Measurements from ENCODE around the gene RASIP1. TPM values are rescaled to one million over a fixed set of nuclear protein-coding genes. Genes with fewer than 3 reads are reported as not detected.
"Not testable (repeated sequence)": the region's sequence is repeated elsewhere in the genome, so short reads cannot be mapped to it uniquely, and the experiment has no call there.

RASIP1 gene
- polyA plus RNA-seq, 6 donors from 2014 or later, result 0.48 TPM; not detected in 5

DNA sequence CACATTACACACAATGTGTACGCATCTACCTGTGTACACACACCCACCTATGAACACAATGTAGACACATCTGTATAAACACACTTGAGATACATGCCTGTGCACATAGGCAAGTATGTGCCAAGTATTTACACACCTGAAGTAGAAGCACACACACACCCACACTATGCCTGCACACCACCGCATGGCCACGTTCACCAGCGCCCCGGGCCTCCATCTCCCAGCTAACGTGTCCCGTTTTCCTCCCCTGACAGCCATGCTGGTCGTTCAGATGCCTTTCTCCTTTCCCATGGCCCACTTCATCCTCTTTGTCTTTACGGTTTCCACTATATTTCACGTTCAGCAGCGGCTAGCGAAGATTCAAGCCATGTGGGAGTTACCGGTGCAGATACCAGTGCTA is 37.7 kb downstream of the RASIP1 start:
- H3K27me3 Mint-ChIP-seq, result peaks cover 0 to 12% (median 10%) of the 10 kb centered on the region in 3 donors
- peaks cover 0 to under 1% (median 0%) of the 10 kb centered on the region in 3 donors for H3K4me1 Mint-ChIP-seq
- no peaks in the 10 kb centered on the region for H3K9me3 Mint-ChIP-seq
- no peak overlapping the region for H3K4me3 Mint-ChIP-seq
- no peaks in the 10 kb centered on the region for H3K36me3 Mint-ChIP-seq
- ATAC-seq (ENCODE audit: low read depth in 2 of 2) (no peak), DNase-seq (no peak)
- peak overlapping the region in 1 of 6 donors; percentile 28 for H3K27ac Mint-ChIP-seq

GRCh38 chr19:48698046-48698445 is 42.4 kb downstream of the RASIP1 start:
- H3K36me3 Mint-ChIP-seq, result no peaks in the 10 kb centered on the region
- DNase-seq, result no peak
- ATAC-seq (ENCODE audit: low read depth in 2 of 2), result no peak
- H3K27ac Mint-ChIP-seq, result peak overlapping the region in 1 of 6 donors; percentile 41
- H3K4me1 Mint-ChIP-seq, result peaks cover 9 to 14% (median 12%) of the 10 kb centered on the region in 3 donors
- peak overlapping the region in 1 of 8 donors; percentile 51 for H3K4me3 Mint-ChIP-seq
- H3K27me3 Mint-ChIP-seq, result peaks cover 0 to 29% (median 24%) of the 10 kb centered on the region in 3 donors
- no peaks in the 10 kb centered on the region for H3K9me3 Mint-ChIP-seq

GRCh38 chr19:48696353-48697010 is 43.9 kb downstream of the RASIP1 start:
- Mint-ChIP-seq H3K27me3 (peaks cover 0 to 29% (median 24%) of the 10 kb centered on the region in 3 donors), H3K36me3 (no peaks in the 10 kb centered on the region), H3K27ac (peak overlapping the region in 3 of 6 donors; percentile 72 to 85 (median 84)), H3K4me3 (peak overlapping the region in 7 of 8 donors; percentile 75 to 86 (median 80)), H3K9me3 (no peaks in the 10 kb centered on the region), H3K4me1 (peaks cover 9 to 14% (median 12%) of the 10 kb centered on the region in 3 donors)
- no peak for DNase-seq
- ATAC-seq (ENCODE audit: low read depth in 2 of 2), result peak; percentile 54 to 60

- ATAC-seq (ENCODE audit: low read depth in 2 of 2) (no peak), DNase-seq (no peak)
- peak within 1 kb of the TSS in 7 of 8 donors; percentile 75 to 86 (median 80) for H3K4me3 Mint-ChIP-seq
- H3K4me1 Mint-ChIP-seq, result peaks cover 9 to 14% (median 12%) of the 10 kb centered on the region in 3 donors
- H3K36me3 Mint-ChIP-seq, result no peaks in the 10 kb centered on the region
- H3K9me3 Mint-ChIP-seq, result no peaks in the 10 kb centered on the region
- H3K27ac Mint-ChIP-seq, result peak within 1 kb of the TSS in 3 of 6 donors; percentile 72 to 85 (median 84)
- peaks cover 0 to 29% (median 24%) of the 10 kb centered on the region in 3 donors for H3K27me3 Mint-ChIP-seq
These were observed 44.6 kb downstream of the RASIP1 start, which contains the start of gene FUT2 for GRCh38 chr19:48695743-48696352. Gene FUT2 (plus strand): TSS chr19:48695971. CDS start chr19:48702957, 6,986 bp downstream.

- peak overlapping the region in 1 of 8 donors; percentile 64 for H3K4me3 Mint-ChIP-seq
- DNase-seq; H3K27ac Mint-ChIP-seq; H3K9me3 Mint-ChIP-seq; H3K36me3 Mint-ChIP-seq; ATAC-seq (ENCODE audit: low read depth in 2 of 2): not testable (repeated sequence)
- H3K27me3 Mint-ChIP-seq, result peaks cover 0 to 26% (median 21%) of the 10 kb centered on the region in 3 donors
- peaks cover 9 to 14% (median 12%) of the 10 kb centered on the region in 3 donors for H3K4me1 Mint-ChIP-seq
These were observed 46.8 kb downstream of the RASIP1 start for GRCh38 chr19:48693629-48694028.

GRCh38 chr19:48689449-48689848 is 51.0 kb downstream of the RASIP1 start:
- no peaks in the 10 kb centered on the region for H3K4me1 Mint-ChIP-seq
- DNase-seq (no peak), ATAC-seq (ENCODE audit: low read depth in 2 of 2) (no peak)
- no peak overlapping the region for H3K27ac Mint-ChIP-seq
- H3K4me3 Mint-ChIP-seq, result no peak overlapping the region
- H3K27me3 Mint-ChIP-seq, result no peaks in the 10 kb centered on the region
- H3K9me3 Mint-ChIP-seq, result no peaks in the 10 kb centered on the region
- no peaks in the 10 kb centered on the region for H3K36me3 Mint-ChIP-seq

- DNase-seq, result no peak
- Mint-ChIP-seq H3K36me3 (no peaks in the 10 kb centered on the region), H3K4me1 (peaks cover 0 to 4% (median 0%) of the 10 kb centered on the region in 3 donors), H3K27me3 (no peaks in the 10 kb centered on the region), H3K27ac (no peak overlapping the region), H3K4me3 (no peak overlapping the region), H3K9me3 (no peaks in the 10 kb centered on the region)
- no peak for ATAC-seq (ENCODE audit: low read depth in 2 of 2)
These were observed 52.6 kb downstream of the RASIP1 start for GRCh38 chr19:48687776-48688175.

GRCh38 chr19:48686637-48687036 is 53.8 kb downstream of the RASIP1 start:
- H3K4me3 Mint-ChIP-seq; H3K27me3 Mint-ChIP-seq; H3K9me3 Mint-ChIP-seq; ATAC-seq (ENCODE audit: low read depth in 2 of 2); H3K4me1 Mint-ChIP-seq; H3K36me3 Mint-ChIP-seq; DNase-seq: not testable (repeated sequence)
- peak overlapping the region in 1 of 6 donors; percentile 82 for H3K27ac Mint-ChIP-seq

DNA sequence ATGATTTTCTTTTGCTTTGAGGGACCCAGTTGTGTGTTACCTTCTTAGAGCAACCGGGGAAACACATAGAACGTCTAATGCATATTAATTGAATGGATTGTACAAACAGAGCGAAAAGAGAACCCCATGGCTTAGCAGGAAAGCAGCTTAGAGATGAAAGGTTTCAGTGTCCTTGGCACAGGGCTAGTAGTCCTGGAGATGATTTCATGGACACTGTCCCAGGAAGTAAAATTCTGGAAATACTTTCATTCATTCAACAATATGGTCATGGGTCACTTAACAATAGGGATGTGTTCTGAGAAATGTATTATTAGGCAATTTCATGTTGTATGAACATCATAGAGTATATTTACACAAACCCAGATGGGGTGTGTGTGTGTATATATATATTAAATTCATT is 54.3 kb downstream of the RASIP1 start:
- H3K9me3 Mint-ChIP-seq, result no peaks in the 10 kb centered on the region
- H3K4me3 Mint-ChIP-seq, result no peak overlapping the region
- ATAC-seq (ENCODE audit: low read depth in 2 of 2) (no peak), DNase-seq (no peak)
- no peaks in the 10 kb centered on the region for H3K36me3 Mint-ChIP-seq
- peaks cover 0 to 4% (median 0%) of the 10 kb centered on the region in 3 donors for H3K4me1 Mint-ChIP-seq
- H3K27me3 Mint-ChIP-seq, result no peaks in the 10 kb centered on the region
- H3K27ac Mint-ChIP-seq, result no peak overlapping the region

- H3K27me3 Mint-ChIP-seq, result no peaks in the 10 kb centered on the region
These were observed 54.8 kb downstream of the RASIP1 start for GRCh38 chr19:48685583-48685982.

DNA sequence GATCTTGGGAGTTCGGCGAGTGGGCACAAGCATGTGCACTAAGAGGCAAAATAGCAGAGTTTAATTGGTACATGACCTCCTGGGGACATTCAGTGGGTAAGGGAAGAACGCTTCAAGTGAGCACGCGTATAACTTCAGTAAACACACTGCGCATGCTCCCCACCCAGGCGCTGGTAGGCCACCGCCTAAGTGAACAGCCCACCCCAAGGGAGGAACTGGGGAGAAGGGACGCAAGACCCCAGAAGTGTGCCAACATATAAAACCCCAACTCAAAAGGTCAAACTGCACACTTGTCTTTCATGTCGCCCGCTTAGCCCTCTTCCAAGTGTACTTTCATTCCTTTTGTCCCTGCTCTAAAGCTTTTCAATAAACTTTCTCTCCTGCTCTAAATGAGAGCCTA is 57.1 kb downstream of the RASIP1 start:
- Mint-ChIP-seq H3K36me3 (no peaks in the 10 kb centered on the region), H3K4me3 (peak overlapping the region in 6 of 8 donors; percentile 15 to 79 (median 53)), H3K27me3 (no peaks in the 10 kb centered on the region), H3K4me1 (peaks cover 0 to 4% (median 0%) of the 10 kb centered on the region in 3 donors), H3K27ac (peak overlapping the region in 1 of 6 donors; percentile 69), H3K9me3 (no peaks in the 10 kb centered on the region)
- peak; percentile 41 to 49 for ATAC-seq (ENCODE audit: low read depth in 2 of 2)
- peak; percentile 20 for DNase-seq

More at GRCh38 chr19:48685583-48685982, 54.8 kb downstream of the RASIP1 start:
- no peak for DNase-seq
- H3K4me3 Mint-ChIP-seq, result no peak overlapping the region
- H3K27ac Mint-ChIP-seq, result peak overlapping the region in 2 of 6 donors; percentile 10 to 20
- no peaks in the 10 kb centered on the region for H3K9me3 Mint-ChIP-seq
- peaks cover 0 to 4% (median 0%) of the 10 kb centered on the region in 3 donors for H3K4me1 Mint-ChIP-seq
- no peaks in the 10 kb centered on the region for H3K36me3 Mint-ChIP-seq
- no peak for ATAC-seq (ENCODE audit: low read depth in 2 of 2)

- Mint-ChIP-seq H3K36me3 (no peaks in the 10 kb centered on the region), H3K9me3 (no peaks in the 10 kb centered on the region), H3K4me1 (peaks cover 0 to 4% (median 0%) of the 10 kb centered on the region in 3 donors), H3K27ac (no peak overlapping the region), H3K27me3 (no peaks in the 10 kb centered on the region), H3K4me3 (no peak overlapping the region)
- no peak for DNase-seq
- ATAC-seq (ENCODE audit: low read depth in 2 of 2), result no peak
These were observed 59.3 kb downstream of the RASIP1 start for GRCh38 chr19:48681127-48681470.

- no peaks in the 10 kb centered on the region for H3K36me3 Mint-ChIP-seq
- DNase-seq, result no peak
- H3K4me1 Mint-ChIP-seq, result peaks cover under 1 to 4% (median 1%) of the 10 kb centered on the region in 3 donors
- H3K4me3 Mint-ChIP-seq, result no peak overlapping the region
- H3K9me3 Mint-ChIP-seq, result no peaks in the 10 kb centered on the region
- no peak for ATAC-seq (ENCODE audit: low read depth in 2 of 2)
- peaks cover 0 to under 1% (median 0%) of the 10 kb centered on the region in 3 donors for H3K27me3 Mint-ChIP-seq
- no peak overlapping the region for H3K27ac Mint-ChIP-seq
These were observed 59.8 kb downstream of the RASIP1 start for GRCh38 chr19:48680436-48681126.
